IMR-90 (cell line): ENCODE data around the gene AMIGO1. TPM values are rescaled to one million over a fixed set of nuclear protein-coding genes. Genes with fewer than 3 reads are reported as not detected.
A peak's percentile ranks its signal among the peaks of the same experiment; 100 is the strongest.

Source experiments
- ATAC-seq: fragments of 200-7000 bp; cut with Tn5 transposase; 2 replicates; pipeline ENCODE4 v1.9.1; 2020; ENCODE audit warnings: low read depth, mild to moderate bottlenecking, moderate library complexity
- BruUV-seq: library from RNA; stranded (reverse); fragments of 400-500 nt; replicated peaks from 2 replicates; lab custom pipeline; 2021; lab: Mats Ljungman, UMichigan
- CTCF ChIA-PET: fragments of 300-600 bp; formaldehyde crosslinking; extraction: SDS; loops from one replicate; lab custom pipeline; 2021; ENCODE audit warnings: antibody characterized with exemption; lab: Yijun Ruan, JAX
- POLR2A ChIA-PET: fragments of 300-600 bp; sonication (Branson Sonifier 250); formaldehyde crosslinking; loops from one replicate; lab custom pipeline; 2022; ENCODE audit warnings: antibody characterized with exemption; ENCODE audit not compliant: unreplicated experiment; lab: Charles Lee
- DNase-seq: peaks from one replicate; pipeline ENCODE4 v3.0.0; 2013
- H2AFZ ChIP-seq: replicated peaks from 2 replicates; pipeline ENCODE3; 2013; ENCODE audit warnings: low read length, mild to moderate bottlenecking; ENCODE audit not compliant: poor library complexity
- H2AK5ac ChIP-seq: 2 replicates; pipeline ENCODE4 v1.6.1; 2013; ENCODE audit warnings: low read depth, low read length, inconsistent platforms
- H2AK9ac ChIP-seq: replicated peaks from 2 replicates; pipeline ENCODE3; 2013; ENCODE audit warnings: mild to moderate bottlenecking, low read depth, low read length, moderate library complexity; ENCODE audit not compliant: poor library complexity
- H2BK120ac ChIP-seq: 2 replicates; pipeline ENCODE4 v1.6.1; 2013; ENCODE audit warnings: low read depth, low read length, inconsistent platforms
- H2BK15ac ChIP-seq: 3 replicates; pipeline ENCODE4 v1.6.1; 2013; ENCODE audit warnings: low read depth, low read length, inconsistent platforms
- H2BK20ac ChIP-seq: 2 replicates; pipeline ENCODE4 v1.6.1; 2013; ENCODE audit warnings: low read depth, mild to moderate bottlenecking, inconsistent platforms, low read length, moderate library complexity
- H2BK5ac ChIP-seq: 2 replicates; pipeline ENCODE4 v1.6.1; 2013; ENCODE audit warnings: mild to moderate bottlenecking, low read depth, low read length, inconsistent platforms; ENCODE audit not compliant: poor library complexity, severe bottlenecking
- H3K14ac ChIP-seq: replicated peaks from 2 replicates; pipeline ENCODE4 v1.6.1; 2013; ENCODE audit warnings: low read depth, low read length, inconsistent platforms
- H3K18ac ChIP-seq: 2 replicates; pipeline ENCODE4 v1.6.1; 2013; ENCODE audit warnings: low read depth, low read length, control low read depth
- H3K23ac ChIP-seq: 2 replicates; pipeline ENCODE4 v1.6.1; 2013; ENCODE audit warnings: low read depth, low read length, inconsistent platforms
- H3K27ac ChIP-seq: 2 replicates; pipeline ENCODE4 v1.5.1; 2013; ENCODE audit warnings: mild to moderate bottlenecking, control low read depth, low read length; ENCODE audit not compliant: insufficient read depth
- H3K27me3 ChIP-seq: 2 replicates; pipeline ENCODE4 v1.6.1; 2013; ENCODE audit warnings: low read length; ENCODE audit not compliant: control insufficient read depth, insufficient read depth
- H3K36me3 ChIP-seq: 2 replicates; pipeline ENCODE4 v1.6.1; 2013; ENCODE audit warnings: low read length, mixed read lengths; ENCODE audit not compliant: control insufficient read depth, insufficient read depth
- H3K4ac ChIP-seq: 2 replicates; pipeline ENCODE4 v1.6.1; 2013; ENCODE audit warnings: low read depth, low read length, inconsistent platforms
- H3K4me1 ChIP-seq: 2 replicates; pipeline ENCODE4 v1.6.1; 2013; ENCODE audit warnings: low read length, mixed read lengths; ENCODE audit not compliant: control insufficient read depth, insufficient read depth
- H3K4me2 ChIP-seq: 2 replicates; pipeline ENCODE4 v1.6.1; 2013; ENCODE audit warnings: low read depth, mild to moderate bottlenecking, control low read depth, low read length, moderate library complexity
- H3K4me3 ChIP-seq: 2 replicates; pipeline ENCODE4 v1.5.1; 2013; ENCODE audit warnings: low read depth, mild to moderate bottlenecking, control low read depth, low read length, moderate library complexity; ENCODE audit not compliant: insufficient read depth
- H3K56ac ChIP-seq: 2 replicates; pipeline ENCODE4 v1.6.1; 2013; ENCODE audit warnings: low read length, inconsistent platforms; ENCODE audit not compliant: insufficient read depth; ENCODE audit errors: extremely low read depth
- H3K79me1 ChIP-seq, 2 experiments: 2 replicates each; pipeline ENCODE4 v1.6.1; 2013; ENCODE audit warnings: low read length in 2 of 2, inconsistent platforms in 1 of 2, low read depth in 1 of 2
- H3K9ac ChIP-seq: 2 replicates; pipeline ENCODE4 v1.6.1; 2013; ENCODE audit warnings: low read depth, low read length, control low read depth
- H3K9me1 ChIP-seq: 2 replicates; pipeline ENCODE4 v1.6.1; 2013; ENCODE audit warnings: low read length, inconsistent platforms; ENCODE audit not compliant: insufficient read depth
- H3K9me3 ChIP-seq: 2 replicates; pipeline ENCODE4 v1.6.1; 2013; ENCODE audit warnings: low read length; ENCODE audit not compliant: control insufficient read depth, insufficient read depth
- H4K20me1 ChIP-seq: 2 replicates; pipeline ENCODE4 v1.6.1; 2013; ENCODE audit warnings: low read length, inconsistent platforms; ENCODE audit not compliant: insufficient read depth
- H4K5ac ChIP-seq: 2 replicates; pipeline ENCODE4 v1.6.1; 2013; ENCODE audit warnings: mild to moderate bottlenecking, low read depth, low read length, control low read depth
- H4K8ac ChIP-seq, 2 experiments: 2 replicates each; pipeline ENCODE4 v1.6.1; 2013; ENCODE audit warnings: low read depth in 2 of 2, low read length in 2 of 2, control low read depth in 1 of 2, inconsistent platforms in 1 of 2
- H4K91ac ChIP-seq: 2 replicates; pipeline ENCODE4 v1.6.1; 2013; ENCODE audit warnings: low read depth, low read length, inconsistent platforms; ENCODE audit not compliant: insufficient read depth
- BHLHE40 ChIP-seq: fragments of 150-350 bp; IDR thresholded peaks from 2 replicates; pipeline ENCODE4 v1.6.1; 2016; ENCODE audit warnings: mild to moderate bottlenecking, low read depth, low read length
- CEBPB ChIP-seq: IDR thresholded peaks from 2 replicates; pipeline ENCODE4 v1.6.1; 2012; ENCODE audit warnings: low read depth, low read length, improper control_type of control experiment
- CHD1 ChIP-seq: IDR thresholded peaks from 2 replicates; pipeline ENCODE4 v1.6.1; 2012; ENCODE audit warnings: low read depth, low read length, improper control_type of control experiment
- CTCF ChIP-seq: conservative IDR thresholded peaks from 2 replicates; pipeline ENCODE4 v1.5.1; 2012; ENCODE audit warnings: mild to moderate bottlenecking, low read depth, low read length, improper control_type of control experiment
- MAZ ChIP-seq: IDR thresholded peaks from 2 replicates; pipeline ENCODE4 v1.6.1; 2012; ENCODE audit warnings: low read depth, mild to moderate bottlenecking, low read length, improper control_type of control experiment, moderate library complexity, borderline replicate concordance
- MXI1 ChIP-seq: IDR thresholded peaks from 2 replicates; pipeline ENCODE4 v1.6.1; 2012; ENCODE audit warnings: low read depth, mild to moderate bottlenecking, low read length, moderate library complexity, borderline replicate concordance
- NFE2L2 ChIP-seq: fragments of 150-350 bp; IDR thresholded peaks from 2 replicates; pipeline ENCODE4 v1.6.1; 2016; ENCODE audit warnings: low read depth, mild to moderate bottlenecking, low read length
- POLR2A ChIP-seq: IDR thresholded peaks from 2 replicates; pipeline ENCODE4 v1.6.1; 2012; ENCODE audit warnings: mild to moderate bottlenecking, low read depth, low read length
- RAD21 ChIP-seq: IDR thresholded peaks from 2 replicates; pipeline ENCODE4 v1.6.1; 2012; ENCODE audit warnings: low read length, improper control_type of control experiment
- SMC3 ChIP-seq: fragments of 150-350 bp; IDR thresholded peaks from 2 replicates; pipeline ENCODE4 v1.6.1; 2016; ENCODE audit warnings: low read depth, mild to moderate bottlenecking, antibody characterized with exemption, low read length, moderate library complexity
- WGBS, 2 experiments: methylation state at CpG; one replicate each; pipeline versions ENCODE4 v1.1.5 to v1.1.7; 2013; ENCODE audit warnings: missing lambda C conversion rate in 2 of 2; ENCODE audit not compliant: insufficient read length in 1 of 2; ENCODE audit errors: extremely low coverage in 2 of 2; 5-methylcytosine and 5-hydroxymethylcytosine counted together
- dilution Hi-C: fragments of 300-500 bp; cut with HindIII; formaldehyde crosslinking; loops from one replicate; pipeline ENCODE4 v1.14.3; 2018; ENCODE audit warnings: low sequenced_read_pairs; ENCODE audit not compliant: unreplicated experiment
- in situ Hi-C: fragments of 300-500 bp; cut with MboI; formaldehyde crosslinking; loops from 3 replicates; pipeline ENCODE4 v1.14.3; 2019; ENCODE audit warnings: low sequenced_read_pairs, inconsistent platforms, mixed read lengths
- intact Hi-C: fragments of 100-400 bp; cut with micrococcal nuclease; formaldehyde crosslinking; loops from 2 replicates; pipeline ENCODE4 v1.10.0; 2022
- polyA plus RNA-seq, 3 experiments: library from polyadenylated mRNA; depleted of rRNA; stranded (reverse); fragments of >200 nt; gene quantifications; 2 replicates each; pipeline ENCODE4 v1.2.3, GENCODE V29; 2012; ENCODE audit warnings: low replicate concordance in 1 of 3
- total RNA-seq: library from RNA; depleted of rRNA; stranded (reverse); fragments of >200 nt; gene quantifications from 2 replicates; pipeline ENCODE4 v1.2.3, GENCODE V29; 2012
- TF ChIP-seq, protein P1 (sequence below): fragments of 150-350 bp; IDR thresholded peaks from 2 replicates; pipeline ENCODE4 v1.6.1; 2017; ENCODE audit warnings: mild to moderate bottlenecking, antibody characterized with exemption, low read length, low read depth

Gene AMIGO1
- total and polyA plus RNA-seq, 2 of the 4 experiments (the other 2 are of a cell fraction), result 1.5 to 1.6 TPM

DNA sequence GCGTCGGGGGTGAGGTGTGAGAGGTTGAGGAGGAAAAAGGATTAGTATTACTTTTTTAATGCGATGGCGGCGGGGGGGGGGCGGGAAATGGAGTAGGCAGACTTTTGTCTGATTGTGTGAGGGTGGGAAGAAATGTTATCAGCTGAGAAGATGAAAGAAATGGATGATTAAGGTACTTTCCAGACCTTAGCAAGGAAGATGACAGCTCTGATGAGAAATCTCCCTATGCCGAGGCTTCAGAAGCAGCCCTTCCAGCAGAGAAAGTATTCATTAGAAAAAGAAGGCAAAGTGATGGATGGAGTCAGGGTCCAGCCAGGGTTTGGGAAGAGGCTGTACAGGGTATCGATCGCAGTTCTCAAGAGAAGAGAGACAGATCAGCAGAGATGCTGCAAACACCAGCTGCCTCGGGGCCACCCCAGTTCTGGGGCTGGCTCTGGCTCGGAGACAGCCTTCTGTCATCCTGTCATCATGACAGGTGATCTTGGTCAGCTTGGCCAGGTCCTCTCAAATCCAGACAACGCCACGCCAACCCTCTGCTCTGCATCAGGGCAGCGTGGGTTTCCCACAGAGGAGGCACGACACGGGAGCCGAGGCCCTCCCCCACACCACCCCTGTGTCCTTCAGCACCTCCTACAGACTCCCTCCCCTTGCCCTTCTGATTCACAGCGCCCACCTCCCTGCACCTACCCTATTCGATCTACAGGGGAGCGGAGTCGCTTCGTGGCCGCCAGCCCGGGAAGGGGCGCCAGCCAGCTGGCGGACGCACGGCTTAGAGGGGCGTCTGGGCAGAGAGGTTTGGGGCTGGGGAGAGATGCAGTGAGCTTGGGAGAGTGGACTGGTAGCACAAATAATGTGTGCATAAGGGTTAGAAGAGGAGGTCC lies 26.5 kb downstream of the AMIGO1 start:
- Histone ChIP-seq H3K4me3 (peak overlapping the region; percentile 55), H3K27ac (0 out of 2 replicates have a peak overlapping the region, but pooled peaks have one; percentile 30), H2AFZ (peak overlapping the region; percentile 94), H3K9me1 (peaks cover 8% of the 10 kb centered on the region), H4K91ac (no peak overlapping the region), H3K27me3 (peaks cover 22% of the 10 kb centered on the region), H4K5ac (no peak overlapping the region), H3K36me3 (peaks cover 6% of the 10 kb centered on the region; the same call in 1 of the 2 replicates), H2BK120ac (no peak overlapping the region; the same call in 1 of the 2 replicates), H3K4ac (peak overlapping the region; percentile 63; the same call in 1 of the 2 replicates), H4K8ac (peak overlapping the region; percentile 60 to 69; a peak in 2 of 4 replicates), H3K79me1 (peaks cover 9 to 22% of the 10 kb centered on the region in 2 experiments; a peak in 3 of 4 replicates), H3K56ac (no peak overlapping the region), H2BK20ac (0 out of 2 replicates have a peak overlapping the region, but pooled peaks have one; percentile 6), H3K14ac (peak overlapping the region; percentile 77; the same call in 1 of the 2 replicates), H3K4me2 (peak overlapping the region; percentile 96), H2AK5ac (no peak overlapping the region), H2AK9ac (no peak overlapping the region), H3K18ac (no peak overlapping the region), H3K9me3 (no peaks in the 10 kb centered on the region), H3K23ac (peak overlapping the region; percentile 85; the same call in 1 of the 2 replicates), H2BK15ac (no peak overlapping the region), H2BK5ac (no peak overlapping the region), H3K9ac (peak overlapping the region; percentile 43), H4K20me1 (no peaks in the 10 kb centered on the region), H3K4me1 (peaks cover 9% of the 10 kb centered on the region)
- dilution Hi-C loops, result no loop called here
- no peak for TF ChIP-seq BHLHE40
- TF ChIP-seq CTCF, result no peak
- TF ChIP-seq POLR2A, result no peak
- TF ChIP-seq NFE2L2, result no peak
- TF ChIP-seq, protein P1, sequence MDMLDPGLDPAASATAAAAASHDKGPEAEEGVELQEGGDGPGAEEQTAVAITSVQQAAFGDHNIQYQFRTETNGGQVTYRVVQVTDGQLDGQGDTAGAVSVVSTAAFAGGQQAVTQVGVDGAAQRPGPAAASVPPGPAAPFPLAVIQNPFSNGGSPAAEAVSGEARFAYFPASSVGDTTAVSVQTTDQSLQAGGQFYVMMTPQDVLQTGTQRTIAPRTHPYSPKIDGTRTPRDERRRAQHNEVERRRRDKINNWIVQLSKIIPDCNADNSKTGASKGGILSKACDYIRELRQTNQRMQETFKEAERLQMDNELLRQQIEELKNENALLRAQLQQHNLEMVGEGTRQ, result no peak
- no peak for TF ChIP-seq MAZ
- TF ChIP-seq MXI1, result no peak
- no peak for TF ChIP-seq SMC3
- no peak for TF ChIP-seq RAD21
- TF ChIP-seq CEBPB, result no peak
- TF ChIP-seq CHD1, result no peak
- intact Hi-C loops, result loop anchor here (1.0 to 5.0 kb wide), 2 partner anchors 36 to 57 kb away; partner anchors contain the start of gene PSMA5
- in situ Hi-C loops, result no loop called here
- DNase-seq (peak; percentile 13), ATAC-seq (peak; percentile 42)
- no TSS peak for BruUV-seq
- CTCF ChIA-PET, result interaction anchor here (0.6 to 0.9 kb wide), 2 partner anchors 13 to 50 kb away, joined by 3 read pairs; no protein-coding TSS in a partner anchor
- 0% methylated on average over 5 of the region's 29 CpGs; no CpG with 5 or more reads in 1 of the 2 experiments for WGBS, 2 experiments
- POLR2A ChIA-PET, result no interaction called here
